OCI-M1 (cell line): ENCODE measurements around the gene TCP1.
"Not testable (repeated sequence)": the region's sequence is repeated elsewhere in the genome, so short reads cannot be mapped to it uniquely, and the experiment has no call there.

Source experiments
- DNase-seq: peaks from one replicate; lab custom pipeline; 2025; lab: John Stamatoyannopoulos, UW

Gene TCP1

GRCh38 chr6:159736908-159737307 lies 52.5 kb downstream of the TCP1 start:
- no peak for DNase-seq

- not testable (repeated sequence) for DNase-seq
Observed at GRCh38 chr6:159733395-159733794, 56.0 kb downstream of the TCP1 start.

GRCh38 chr6:159732550-159732949 lies 56.9 kb downstream of the TCP1 start:
- DNase-seq: not testable (repeated sequence)

- no peak for DNase-seq
Observed at GRCh38 chr6:159730332-159730676, 59.1 kb downstream of the TCP1 start.

- DNase-seq: no peak
Observed at GRCh38 chr6:159729598-159730331, 59.6 kb downstream of the TCP1 start.

- DNase-seq: peak; percentile 69
Observed at GRCh38 chr6:159728531-159728964, 60.9 kb downstream of the TCP1 start.
